Rectal smooth muscle tissue (tissue), 1 donor: ENCODE results near the gene FBXO3.

Experiments used
- H3K27ac ChIP-seq: one replicate; pipeline ENCODE4 v1.7.0; 2013; ENCODE audit warnings: low read depth, low read length, inconsistent platforms
- H3K27me3 ChIP-seq: one replicate; pipeline ENCODE4 v1.7.0; 2013; ENCODE audit warnings: low read length; ENCODE audit not compliant: control insufficient read depth, insufficient read depth
- H3K36me3 ChIP-seq: one replicate; pipeline ENCODE4 v1.7.0; 2013; ENCODE audit warnings: low read length; ENCODE audit not compliant: control insufficient read depth, insufficient read depth
- H3K4me1 ChIP-seq: one replicate; pipeline ENCODE4 v1.7.0; 2013; ENCODE audit warnings: low read length; ENCODE audit not compliant: control insufficient read depth, insufficient read depth
- H3K4me3 ChIP-seq: one replicate; pipeline ENCODE4 v1.7.0; 2013; ENCODE audit warnings: low read length
- H3K9ac ChIP-seq: one replicate; pipeline ENCODE4 v1.7.0; 2013; ENCODE audit warnings: low read length

The FBXO3 gene

GRCh38 chr11:33703788-33704187 lies 70.5 kb downstream of the FBXO3 start:
- no peaks in the 10 kb centered on the region for H3K36me3 ChIP-seq
- H3K4me1 ChIP-seq = peaks cover 6% of the 10 kb centered on the region
- H3K27me3 ChIP-seq = no peaks in the 10 kb centered on the region
- no peak overlapping the region for H3K9ac ChIP-seq
- no peak overlapping the region for H3K27ac ChIP-seq
- no peak overlapping the region for H3K4me3 ChIP-seq

DNA sequence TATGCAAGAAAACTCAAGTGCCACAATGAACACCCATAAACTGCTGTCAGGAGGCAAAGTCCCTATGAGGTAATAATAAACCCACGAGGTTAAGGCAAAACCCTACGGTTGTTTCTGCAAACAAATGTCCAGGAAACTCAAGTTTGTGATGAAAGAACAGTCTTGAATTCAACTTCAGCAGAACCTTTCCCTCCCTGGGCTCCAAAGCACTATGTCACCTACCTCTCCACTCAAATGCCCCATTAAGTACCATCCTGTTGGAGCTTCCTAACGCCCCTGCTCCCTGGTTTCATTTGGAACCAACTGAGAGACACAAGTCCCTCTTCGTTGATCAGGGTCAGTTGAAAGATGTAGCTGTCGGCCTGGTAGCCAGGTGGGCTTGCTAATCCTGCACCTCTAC lies 71.1 kb downstream of the FBXO3 start:
- no peak overlapping the region for H3K27ac ChIP-seq
- H3K4me1 ChIP-seq = peaks cover 6% of the 10 kb centered on the region
- H3K36me3 ChIP-seq = no peaks in the 10 kb centered on the region
- H3K4me3 ChIP-seq = no peak overlapping the region
- no peak overlapping the region for H3K9ac ChIP-seq
- H3K27me3 ChIP-seq = no peaks in the 10 kb centered on the region

GRCh38 chr11:33701302-33702230 lies 72.8 kb downstream of the FBXO3 start:
- peak overlapping the region; percentile 65 for H3K27ac ChIP-seq
- no peaks in the 10 kb centered on the region for H3K27me3 ChIP-seq
- no peaks in the 10 kb centered on the region for H3K36me3 ChIP-seq
- no peak overlapping the region for H3K9ac ChIP-seq
- H3K4me3 ChIP-seq = peak overlapping the region; percentile 70
- H3K4me1 ChIP-seq = peaks cover 6% of the 10 kb centered on the region

DNA sequence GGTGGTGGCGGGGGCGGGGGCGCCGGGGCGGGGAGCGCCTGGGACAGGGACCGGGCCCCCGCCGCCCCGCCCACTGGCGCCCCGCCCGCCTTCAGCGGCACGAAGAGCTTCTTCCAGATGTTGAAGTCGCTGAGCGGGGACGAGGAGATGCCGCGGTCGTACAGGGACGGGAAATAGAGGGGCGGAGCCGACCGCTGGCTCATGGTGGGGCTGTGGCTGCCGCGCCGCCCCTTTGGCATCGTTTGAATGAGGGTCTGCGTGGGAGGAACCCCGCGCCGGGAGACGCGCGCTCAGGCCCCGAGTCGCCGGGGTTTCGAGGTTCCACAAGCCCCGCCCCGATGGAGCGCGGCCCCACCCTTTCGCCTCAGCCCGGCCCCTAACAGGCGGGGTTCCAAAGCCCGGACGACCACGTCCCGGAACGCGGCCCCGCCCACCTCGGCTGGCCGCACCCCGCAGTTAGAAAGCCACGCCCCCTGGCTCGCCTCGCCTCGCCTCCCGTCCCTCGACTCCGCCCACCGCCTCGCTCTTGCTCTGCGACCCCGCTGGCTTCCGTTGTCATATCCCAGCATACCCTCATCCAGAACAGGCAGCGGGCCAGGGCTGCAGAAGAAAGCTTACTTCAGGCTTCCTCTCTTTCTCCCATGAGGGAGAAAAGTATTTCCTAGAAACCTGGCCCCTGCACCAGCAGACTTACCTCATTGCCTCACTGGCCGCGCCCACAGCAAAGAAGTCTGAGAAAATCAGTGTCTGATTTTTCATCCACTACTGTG lies 73.6 kb downstream of the FBXO3 start, which contains the start of gene C11orf91:
Gene C11orf91 (minus strand): TSS at position 325 of the 770 bp plus-strand sequence. CDS start 86 bp downstream, at position 239.
- Histone ChIP-seq H3K27me3 (no peaks in the 10 kb centered on the region), H3K9ac (no peak within 1 kb of the TSS), H3K4me3 (peak within 1 kb of the TSS; percentile 70), H3K36me3 (no peaks in the 10 kb centered on the region), H3K4me1 (peaks cover 6% of the 10 kb centered on the region), H3K27ac (peak within 1 kb of the TSS; percentile 65)

- Histone ChIP-seq H3K4me3 (peak overlapping the region; percentile 57), H3K27me3 (no peaks in the 10 kb centered on the region), H3K27ac (peak overlapping the region; percentile 30), H3K9ac (no peak overlapping the region), H3K36me3 (no peaks in the 10 kb centered on the region), H3K4me1 (peaks cover 6% of the 10 kb centered on the region)
These were observed 74.2 kb downstream of the FBXO3 start for GRCh38 chr11:33700063-33700501.

DNA sequence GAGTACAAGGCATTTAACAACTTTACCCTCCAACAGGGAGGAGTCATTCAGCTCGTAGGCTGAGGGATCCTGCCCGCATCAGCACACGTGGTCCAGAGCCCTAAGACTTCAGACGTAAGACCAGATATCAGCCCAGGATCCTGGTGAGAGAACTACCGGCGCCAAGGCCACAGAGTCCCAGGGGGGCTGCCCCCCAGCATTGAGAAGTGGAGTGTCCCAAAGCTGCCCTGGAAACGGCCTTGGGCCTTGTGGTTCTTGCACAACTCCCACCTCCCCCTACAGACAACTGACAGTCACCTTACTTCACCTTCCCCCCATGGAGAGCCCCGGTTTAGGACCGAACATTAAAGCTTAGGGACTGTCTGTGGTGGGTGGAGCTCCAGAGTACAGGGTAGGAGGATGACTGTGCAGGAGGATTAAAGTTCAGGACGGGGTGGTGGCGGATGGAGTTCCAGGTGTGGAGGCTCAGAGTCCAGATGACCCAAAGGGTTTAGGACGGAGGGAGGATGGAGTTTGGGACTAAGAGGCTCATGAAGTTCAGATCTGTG lies 74.7 kb downstream of the FBXO3 start:
- H3K27me3 ChIP-seq = no peaks in the 10 kb centered on the region
- H3K36me3 ChIP-seq = no peaks in the 10 kb centered on the region
- H3K4me3 ChIP-seq = peak overlapping the region; percentile 57
- H3K9ac ChIP-seq = no peak overlapping the region
- H3K27ac ChIP-seq = no peak overlapping the region
- H3K4me1 ChIP-seq = peaks cover 6% of the 10 kb centered on the region

- H3K4me1 ChIP-seq = peaks cover 6% of the 10 kb centered on the region
These were observed 75.4 kb downstream of the FBXO3 start for GRCh38 chr11:33698921-33699320.

DNA sequence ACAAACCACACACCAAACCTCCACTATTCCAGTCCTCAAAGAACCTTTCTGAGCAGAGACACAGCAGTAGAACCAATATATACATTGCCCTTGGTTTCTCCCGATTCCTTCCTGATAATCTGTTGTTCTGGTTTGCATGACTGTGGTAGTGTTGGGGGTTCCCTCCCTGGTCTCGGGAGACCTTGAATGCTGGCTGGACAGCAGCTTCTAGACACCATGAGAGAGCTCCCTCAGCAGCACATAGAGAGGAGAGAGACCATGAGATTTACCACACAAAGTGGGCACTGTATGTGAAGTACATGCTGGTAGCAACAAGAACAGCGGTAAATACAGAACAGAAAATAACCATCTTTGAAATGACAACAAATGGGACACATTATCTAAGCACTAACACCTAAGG lies 76.3 kb downstream of the FBXO3 start:
- Histone ChIP-seq H3K4me3 (no peak overlapping the region), H3K4me1 (peaks cover 6% of the 10 kb centered on the region), H3K27ac (no peak overlapping the region), H3K27me3 (no peaks in the 10 kb centered on the region), H3K36me3 (no peaks in the 10 kb centered on the region), H3K9ac (no peak overlapping the region)

More at GRCh38 chr11:33698921-33699320, 75.4 kb downstream of the FBXO3 start:
- H3K9ac ChIP-seq = no peak overlapping the region
- no peaks in the 10 kb centered on the region for H3K27me3 ChIP-seq
- H3K36me3 ChIP-seq = no peaks in the 10 kb centered on the region
- no peak overlapping the region for H3K4me3 ChIP-seq
- no peak overlapping the region for H3K27ac ChIP-seq

DNA sequence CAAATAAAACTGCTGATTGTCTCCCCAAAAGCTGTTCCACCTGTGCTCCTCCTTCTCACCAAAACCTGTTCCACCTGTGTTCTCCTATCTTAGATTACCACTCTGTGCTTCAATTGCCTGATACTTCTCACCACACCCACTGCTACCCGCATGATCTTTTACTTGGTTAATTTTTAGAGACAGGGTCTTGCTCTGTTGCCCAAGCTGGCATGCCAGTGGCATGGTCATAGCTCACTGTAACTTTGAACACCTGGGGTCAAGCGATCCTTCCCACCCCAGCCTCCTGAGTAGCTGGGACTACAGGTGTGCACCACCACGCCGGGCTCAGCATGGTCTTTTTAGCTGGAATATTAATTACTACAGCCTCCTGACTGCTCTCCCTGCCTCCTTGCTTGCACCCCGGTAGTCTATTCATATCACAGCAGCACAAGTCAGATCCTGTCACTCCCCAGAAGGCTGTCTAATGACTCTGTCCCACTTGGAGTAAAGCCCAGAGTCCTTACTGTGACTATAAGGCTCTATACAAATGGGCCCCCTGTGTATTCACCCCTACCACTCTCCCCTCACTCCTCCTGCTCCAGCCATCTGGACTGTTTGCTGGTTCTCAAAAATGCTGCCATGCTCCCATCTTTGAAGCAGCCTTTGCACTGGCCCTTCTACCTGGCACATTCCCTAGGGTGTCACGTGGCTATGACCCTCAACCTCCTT lies 77.2 kb downstream of the FBXO3 start:
- no peaks in the 10 kb centered on the region for H3K27me3 ChIP-seq
- H3K36me3 ChIP-seq = no peaks in the 10 kb centered on the region
- no peak overlapping the region for H3K9ac ChIP-seq
- H3K27ac ChIP-seq = no peak overlapping the region
- no peak overlapping the region for H3K4me3 ChIP-seq
- H3K4me1 ChIP-seq = peaks cover 6% of the 10 kb centered on the region

GRCh38 chr11:33696411-33696810 lies 77.9 kb downstream of the FBXO3 start:
- no peak overlapping the region for H3K27ac ChIP-seq
- no peak overlapping the region for H3K4me3 ChIP-seq
- peaks cover 4% of the 10 kb centered on the region for H3K4me1 ChIP-seq
- no peaks in the 10 kb centered on the region for H3K27me3 ChIP-seq
- no peak overlapping the region for H3K9ac ChIP-seq
- H3K36me3 ChIP-seq = no peaks in the 10 kb centered on the region

DNA sequence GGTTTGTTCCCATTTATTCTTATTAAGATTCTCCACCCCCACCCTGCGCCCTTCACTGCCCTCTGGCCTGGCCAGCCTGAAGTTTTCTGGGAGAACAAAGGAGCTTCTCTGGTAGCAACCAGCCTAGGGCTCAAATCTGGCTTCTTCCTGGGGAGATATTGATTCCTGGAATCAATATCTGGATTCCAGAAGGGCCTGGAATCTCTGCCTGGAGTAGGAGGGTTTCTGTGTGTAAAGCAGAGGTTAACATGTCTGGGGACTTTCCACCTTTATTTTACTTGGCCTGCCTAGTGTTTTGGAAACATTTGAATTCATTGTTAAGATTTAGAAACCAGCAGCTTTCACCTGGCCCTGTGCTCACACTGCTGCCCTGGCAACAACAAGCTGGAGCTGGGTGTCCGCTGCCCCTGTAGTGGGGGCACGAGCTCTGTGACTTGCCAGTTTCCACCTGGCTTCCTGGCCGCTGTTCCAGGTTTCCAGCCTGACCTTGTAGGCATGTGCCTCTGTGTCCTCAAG lies 79.2 kb downstream of the FBXO3 start:
- no peak overlapping the region for H3K9ac ChIP-seq
- no peak overlapping the region for H3K4me3 ChIP-seq
- H3K27ac ChIP-seq = no peak overlapping the region
- no peaks in the 10 kb centered on the region for H3K36me3 ChIP-seq
- no peaks in the 10 kb centered on the region for H3K27me3 ChIP-seq
- H3K4me1 ChIP-seq = no peaks in the 10 kb centered on the region
